GF-D8 (cell line): ENCODE results near the gene SBNO1.
"Not testable (repeated sequence)": the region's sequence is repeated elsewhere in the genome, so short reads cannot be mapped to it uniquely, and the experiment has no call there.

Source experiments
- DNase-seq: peaks from one replicate; lab custom pipeline; 2025; lab: John Stamatoyannopoulos, UW

SBNO1 gene

DNA sequence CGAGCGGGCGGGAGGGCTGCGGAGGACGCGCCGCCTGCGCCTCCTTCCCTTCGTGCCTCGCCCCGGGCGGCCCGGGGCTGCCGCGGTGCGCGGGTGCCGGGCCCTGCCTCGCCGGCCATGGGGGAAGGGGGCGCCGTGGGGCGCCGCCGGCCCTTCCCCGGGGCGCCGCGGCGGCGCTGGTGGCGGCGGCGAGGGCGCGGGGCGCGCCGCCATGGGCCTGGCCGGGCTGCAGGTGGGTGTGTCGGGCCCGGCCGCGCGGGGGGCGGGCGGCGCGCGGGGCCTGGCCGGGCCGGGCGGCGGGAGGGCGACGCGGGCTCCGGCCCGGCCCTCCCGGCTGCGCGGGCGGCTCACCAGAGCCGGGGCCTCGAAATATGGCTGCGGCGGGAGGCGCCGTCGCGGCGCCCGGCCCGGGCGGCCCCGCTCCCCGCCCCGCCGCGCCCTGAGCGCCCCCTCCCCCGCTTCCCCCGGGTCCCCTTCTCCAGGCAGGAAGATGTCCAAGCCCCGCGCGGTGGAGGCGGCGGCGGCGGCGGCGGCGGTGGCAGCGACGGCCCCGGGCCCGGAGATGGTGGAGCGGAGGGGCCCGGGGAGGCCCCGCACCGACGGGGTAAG, 24.4 kb upstream of the SBNO1 start:
- no peak for DNase-seq

- peak; percentile 29 for DNase-seq
These were observed 23.7 kb upstream of the SBNO1 start for GRCh38 chr12:123388177-123388950.

DNA sequence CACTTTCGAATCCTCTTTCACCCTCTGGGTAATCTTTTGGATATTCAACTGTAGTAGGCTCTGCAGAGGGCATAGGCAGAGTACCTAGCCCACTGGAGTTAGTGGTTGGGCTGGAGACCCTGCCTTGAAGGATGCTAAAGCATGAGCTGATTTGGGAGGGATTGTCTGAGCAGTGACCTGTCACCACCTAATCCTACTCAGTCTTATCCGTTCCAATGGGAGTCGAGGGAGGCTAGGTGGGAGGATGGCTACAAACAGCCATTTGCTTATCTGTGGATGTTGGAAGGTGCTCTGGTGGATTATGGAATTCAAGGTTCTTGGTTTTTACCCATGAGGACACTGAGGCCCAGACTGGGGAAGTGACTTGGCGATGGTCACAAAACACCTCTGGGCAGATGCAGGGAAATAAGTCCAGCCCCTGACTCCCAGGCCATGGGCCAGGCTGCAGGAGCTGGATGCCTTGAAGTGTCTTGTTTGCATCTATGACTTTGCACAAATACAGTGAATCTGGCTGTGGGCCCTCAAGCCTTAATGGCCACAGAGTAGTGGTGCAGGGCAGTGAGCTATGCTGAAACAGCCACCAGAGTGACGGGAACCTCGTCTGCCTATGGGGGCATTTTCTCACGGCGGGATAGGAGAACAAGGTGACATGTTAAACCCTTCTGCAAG, 23.0 kb upstream of the SBNO1 start:
- DNase-seq = peak; percentile 26

GRCh38 chr12:123385536-123385935, 20.9 kb upstream of the SBNO1 start:
- not testable (repeated sequence) for DNase-seq

GRCh38 chr12:123384994-123385376, 20.3 kb upstream of the SBNO1 start:
- no peak for DNase-seq

GRCh38 chr12:123384318-123384993, 19.8 kb upstream of the SBNO1 start:
- DNase-seq = no peak

- DNase-seq = no peak
These were observed 18.0 kb upstream of the SBNO1 start for GRCh38 chr12:123382684-123383083.

DNA sequence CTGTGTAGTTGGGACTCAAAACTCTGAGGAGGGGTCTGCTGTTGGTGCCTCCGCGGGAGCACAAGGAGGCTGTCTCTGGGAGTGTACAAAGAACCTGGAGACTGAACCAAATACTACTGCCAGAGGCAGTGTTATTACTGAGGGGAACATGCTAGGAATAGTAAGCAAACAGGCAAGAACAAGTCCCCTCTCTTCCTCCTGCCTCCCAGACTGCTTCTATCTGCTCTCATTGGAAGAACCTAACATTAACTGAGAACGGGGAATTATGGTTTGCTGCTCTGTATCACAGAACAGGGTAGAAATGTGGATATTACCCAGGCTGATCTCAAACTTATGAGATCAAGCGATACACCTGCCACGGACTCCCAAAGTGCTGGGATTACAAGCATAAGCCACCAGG, 14.7 kb upstream of the SBNO1 start:
- no peak for DNase-seq

DNA sequence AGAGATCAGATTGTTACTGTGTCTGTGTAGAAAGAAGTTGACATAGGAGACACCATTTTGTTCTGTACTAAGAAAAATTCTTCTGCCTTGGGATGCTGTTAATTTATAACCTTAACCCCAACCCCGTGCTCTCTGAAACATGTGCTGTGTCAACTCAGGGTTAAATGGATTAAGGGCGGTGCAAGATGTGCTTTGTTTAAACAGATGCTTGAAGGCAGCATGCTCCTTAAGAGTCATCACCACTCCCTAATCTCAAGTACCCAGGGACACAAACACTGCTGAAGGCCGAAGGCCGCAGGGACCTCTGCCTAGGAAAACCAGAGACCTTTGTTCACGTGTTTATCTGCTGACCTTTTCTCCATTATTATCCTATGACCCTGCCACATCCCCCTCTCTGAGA, 7.8 kb upstream of the SBNO1 start:
- DNase-seq = not testable (repeated sequence)

- DNase-seq = not testable (repeated sequence)
These were observed 7.2 kb upstream of the SBNO1 start for GRCh38 chr12:123371667-123372368.

- DNase-seq = no peak
These were observed 4.6 kb upstream of the SBNO1 start for GRCh38 chr12:123369229-123369628.

DNA sequence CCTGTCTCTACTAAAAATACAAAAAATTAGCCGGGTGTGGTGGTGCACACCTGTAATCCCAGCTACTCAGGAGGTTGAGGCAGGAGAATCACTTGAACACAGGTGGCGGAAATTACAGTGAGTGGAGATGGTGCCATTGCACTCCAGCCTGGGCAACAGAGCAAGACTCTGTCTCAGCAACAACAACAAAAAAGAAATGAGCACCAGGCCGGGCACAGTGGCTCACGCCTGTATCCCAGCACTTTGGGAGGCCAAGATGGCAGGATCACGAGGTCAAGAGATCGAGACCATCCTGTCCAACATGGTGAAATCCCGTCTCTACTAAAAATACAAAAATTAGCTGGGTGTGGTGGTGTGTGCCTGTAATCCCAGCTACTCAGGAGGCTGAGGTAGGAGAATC, 3.8 kb upstream of the SBNO1 start:
- DNase-seq = not testable (repeated sequence)

DNA sequence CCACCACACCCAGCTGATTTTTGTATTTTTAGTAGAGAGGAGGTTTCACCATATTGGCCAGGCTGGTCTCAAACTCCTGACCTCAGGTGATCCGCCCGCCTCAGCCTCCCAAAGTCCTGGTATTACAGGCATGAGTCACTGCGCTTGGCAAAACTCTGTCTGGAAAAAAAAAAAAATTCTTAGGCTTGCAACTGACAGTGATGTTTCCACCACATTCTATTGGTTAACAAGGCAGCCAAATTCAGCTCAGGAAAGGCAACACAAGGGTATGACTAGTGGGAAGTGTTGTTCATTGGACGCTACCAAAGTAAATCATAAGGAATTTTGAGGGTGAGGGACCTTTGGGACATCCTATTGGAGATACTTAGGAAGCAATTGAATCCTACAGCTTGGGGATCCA, 2.9 kb upstream of the SBNO1 start:
- no peak for DNase-seq

DNA sequence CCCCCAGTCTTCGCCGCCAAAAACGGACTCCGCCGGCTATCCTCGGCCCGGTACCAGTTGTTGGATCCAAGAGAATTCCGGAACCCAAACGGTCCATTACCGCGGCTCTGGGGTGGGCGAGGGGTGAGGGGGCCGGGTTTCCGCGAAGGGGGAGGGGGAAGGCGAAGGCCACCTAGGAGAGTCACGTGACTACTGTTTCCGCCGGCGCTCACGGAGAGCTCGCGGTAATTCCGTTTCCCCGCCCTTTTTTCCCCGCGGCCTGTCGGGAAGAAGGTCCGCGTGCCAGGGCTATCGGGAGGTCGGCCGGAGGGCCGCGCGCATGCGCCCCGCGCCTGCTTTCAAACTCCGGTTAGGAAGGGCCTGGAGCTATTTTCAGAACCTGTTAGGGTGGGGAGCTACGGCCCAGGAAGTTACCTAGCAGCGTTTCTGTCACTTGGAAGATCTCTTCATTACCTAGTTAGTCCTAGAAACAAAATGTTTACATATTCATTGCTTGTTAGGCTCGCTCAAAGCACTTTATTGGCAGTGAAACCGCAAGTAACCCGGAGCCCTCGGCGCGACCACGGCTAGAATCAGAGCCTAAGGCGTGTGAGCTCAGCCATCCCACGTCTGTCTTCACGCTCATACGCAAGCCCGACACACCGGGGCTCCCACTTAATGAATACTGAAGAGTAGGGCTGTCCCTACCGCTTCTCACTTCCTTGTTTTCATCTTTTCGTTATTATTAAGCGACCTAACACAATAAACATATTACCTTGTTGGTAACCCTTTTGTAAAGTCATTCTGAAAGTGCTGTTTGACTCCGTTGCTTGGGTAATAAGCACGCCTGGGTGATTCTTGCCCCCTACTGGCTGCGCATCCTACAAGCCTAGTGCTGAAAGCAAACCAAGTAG, 624 bp upstream of the SBNO1 start:
- peak; percentile 98 for DNase-seq

GRCh38 chr12:123363740-123364531, 711 bp downstream of the SBNO1 start:
- no peak for DNase-seq

- DNase-seq = no peak
These were observed 1.3 kb downstream of the SBNO1 start for GRCh38 chr12:123363390-123363739.

- no peak for DNase-seq
These were observed 6.6 kb downstream of the SBNO1 start for GRCh38 chr12:123358035-123358434.

DNA sequence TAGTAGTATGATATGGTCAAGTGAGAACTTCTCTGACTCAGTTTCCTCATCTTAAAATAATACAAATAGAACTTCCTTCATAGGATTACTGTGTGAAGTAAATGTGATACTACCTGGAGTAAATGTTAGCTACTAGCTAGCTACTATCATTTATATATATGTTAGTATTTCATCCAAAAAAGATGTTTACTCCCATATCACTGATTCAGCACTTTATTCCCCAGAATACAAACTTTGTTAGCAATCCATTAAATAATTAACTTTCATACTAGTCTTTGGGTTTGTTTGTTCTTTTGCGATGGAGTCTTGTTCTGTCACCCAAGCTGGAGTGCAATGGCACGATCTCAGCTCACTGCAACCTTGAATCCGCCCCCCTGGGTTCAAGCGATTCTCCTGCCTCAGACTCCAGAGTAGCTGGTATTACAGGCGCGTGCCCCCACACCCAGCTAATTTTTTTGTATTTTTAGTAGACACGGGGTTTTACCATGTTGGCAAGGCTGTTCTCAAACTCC, 8.4 kb downstream of the SBNO1 start:
- no peak for DNase-seq

GRCh38 chr12:123354600-123354999, 10.0 kb downstream of the SBNO1 start:
- no peak for DNase-seq

DNA sequence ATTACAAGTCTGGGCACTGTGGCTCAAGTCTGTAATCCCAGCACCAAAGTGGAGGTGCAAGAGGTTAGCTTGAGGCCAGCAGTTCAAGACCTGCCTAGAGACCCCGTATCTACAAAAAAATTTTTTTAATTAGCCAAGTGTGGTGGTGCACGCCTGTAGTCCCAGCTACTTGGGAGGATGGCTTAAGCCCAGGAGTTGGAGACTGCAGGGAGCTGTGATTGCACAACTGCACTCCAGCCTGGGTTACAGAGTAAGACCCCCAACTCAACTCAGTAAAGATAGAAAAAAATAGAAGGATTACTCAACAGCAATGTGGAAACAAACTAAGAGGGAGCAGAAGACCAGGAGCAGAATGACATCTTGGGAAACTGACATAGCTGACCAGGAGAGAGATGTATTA, 13.3 kb downstream of the SBNO1 start:
- DNase-seq = no peak
